Heart right ventricle (tissue), 16 donors: ENCODE results near the gene CCDC69. TPM values are rescaled to one million over a fixed set of nuclear protein-coding genes. Genes with fewer than 3 reads are reported as not detected.

Experiments used
- ATAC-seq, 8 donors: fragments of 200-7000 bp; cut with Tn5 transposase; one replicate each; pipeline ENCODE4 v1.9.1; 2020; ENCODE audit warnings: mild to moderate bottlenecking in 8 of 8, moderate library complexity in 8 of 8, moderate number of reproducible peaks in 1 of 8
- DNase-seq, 2 donors: peaks; one replicate each; pipeline ENCODE4 v3.0.0-alpha.2; 2020
- H3K27ac ChIP-seq, 10 donors: fragments of 200-600 bp; sonication (generic) in 2 of 10; one replicate each; pipeline versions ENCODE4 v1.5.0 to v1.8.0; 2020 to 2022; ENCODE audit warnings: mild to moderate bottlenecking in 3 of 10
- H3K27me3 ChIP-seq, 7 donors: fragments of 200-600 bp; one replicate each; pipeline ENCODE4 v1.8.0; 2021 to 2022; ENCODE audit warnings: mild to moderate bottlenecking in 2 of 7
- H3K36me3 ChIP-seq, 9 donors: fragments of 200-600 bp; sonication (generic) in 1 of 9; one replicate each; pipeline versions ENCODE4 v1.5.0 to v1.8.0; 2020 to 2022; ENCODE audit warnings: mild to moderate bottlenecking in 2 of 9
- H3K4me1 ChIP-seq, 9 donors: fragments of 200-600 bp; sonication (generic) in 1 of 9; one replicate each; pipeline versions ENCODE4 v1.5.0 to v1.8.0; 2020 to 2022; ENCODE audit warnings: mild to moderate bottlenecking in 4 of 9
- H3K4me3 ChIP-seq, 10 donors: fragments of 200-600 bp; sonication (generic) in 2 of 10; one replicate each; pipeline versions ENCODE4 v1.5.0 to v1.8.0; 2020 to 2022; ENCODE audit warnings: mild to moderate bottlenecking in 7 of 10, moderate library complexity in 2 of 10
- H3K9me3 ChIP-seq, 11 donors: fragments of 200-600 bp in 10 of 11; sonication (generic) in 2 of 11; one replicate each; pipeline versions ENCODE4 v1.5.0 to v1.8.0; 2013 to 2022; ENCODE audit warnings: mild to moderate bottlenecking in 2 of 11, control low read depth in 1 of 11, moderate library complexity in 1 of 11
- CTCF ChIP-seq, 9 donors: fragments of 200-600 bp; sonication (generic) in 2 of 9; IDR thresholded peaks; one replicate each; pipeline versions ENCODE4 v1.5.0 to v1.8.0; 2021 to 2022; ENCODE audit warnings: antibody characterized with exemption in 9 of 9, mild to moderate bottlenecking in 5 of 9, moderate library complexity in 1 of 9
- WGBS, 2 donors: extraction: QIAGEN DNeasy Blood & Tissue Kit; methylation state at CpG; one replicate each; pipeline ENCODE4 v1.1.7; 2013; ENCODE audit warnings: inconsistent platforms in 1 of 2; 5-methylcytosine and 5-hydroxymethylcytosine counted together
- intact Hi-C, 10 donors: fragments of 100-400 bp; cut with DNase I; formaldehyde crosslinking; loops; one replicate each; pipeline versions ENCODE4 v1.11.1 to v1.14.2; 2022
- polyA plus RNA-seq, 2 donors: library from polyadenylated mRNA; stranded (reverse); fragments of 200-250 nt; gene quantifications; one replicate each; pipeline ENCODE4 v1.2.3, GENCODE V29; 2013
- total RNA-seq, 10 donors: library from RNA; stranded (reverse); fragmentation: NEBNext Ultra II Directional in 3 of 10; extraction: Animal tissue kit (Norgen Biotek cat#: 25700) in 3 of 10; gene quantifications; one replicate each; pipeline versions ENCODE4 v1.2.1 to v1.2.4, GENCODE V29; 2021 to 2023
- donor health status: Arrhythmogenic right ventricular cardiomyopathy.
- donor health status: ischemic (EF 13 %, LVEDD 7.1; RV severe dilation, severe dysfunction).
- donor health status: healthy with polysubstance abuse.
- donor health status: DM: no; HTN: yes; CAD: no.
- donor health status: DM: no; HTN: no; CAD: no.
- donor health status: ischemic (EF 25% LVEDD 6.9; RV normal size, moderate dysfunction).
- donor health status: ischemic (EF 25% LVEDD 5.7; RV mildly dilated, moderate dysfunction).
- donor health status: healthy.
- donor health status: DM: yes; HTN: yes; CAD: no.
- donor health status: Ischemic cardiomyopathy.
- donor health status: ischemic (EF 35%, LVEDD 5.7; RV mildly dilated, moderate dysfunction).
- donor health status: nonischemic (EF 11% LVEDD 7.7; RV severe dilation, severe dysfunction).
- donor health status: DM: yes; HTN: yes; CAD: no.
- donor health status: PGD.
- donor health status: ischemic (EF 29% LVEDD 5.4; RV normal size, mild dysfunction).
- donor health status: nonischemic (EF 23%, LVEDD 6.1; RV moderate dilation, normal function).

The CCDC69 gene
- total and polyA plus RNA-seq, 12 donors = 50.8 to 191 (median 104) TPM

- no peak for DNase-seq
- Histone ChIP-seq H3K36me3 (peaks cover 0 to 87% (median 19%) of the 10 kb centered on the region in 9 donors), H3K4me1 (peaks cover 0 to 11% (median 0%) of the 10 kb centered on the region in 9 donors), H3K27ac (no peak overlapping the region), H3K9me3 (peaks cover 0 to 26% (median 7%) of the 10 kb centered on the region in 11 donors), H3K4me3 (no peak overlapping the region), H3K27me3 (no peaks in the 10 kb centered on the region)
- peak in 2 of 8 donors; percentile 54 to 59 for ATAC-seq
- TF ChIP-seq CTCF (IDR thresholded peaks at IDR 0.05) = no peak
- 60 to 67% methylated on average over 4 of the region's 4 CpGs for WGBS, 2 donors
- intact Hi-C loops = no loop called here
These were observed 37.4 kb downstream of the CCDC69 start for GRCh38 chr5:151186538-151186937.

- intact Hi-C loops = no loop called here
- TF ChIP-seq CTCF (IDR thresholded peaks at IDR 0.05) = no peak
- WGBS, 2 donors = 68 to 69% methylated on average over 5 of the region's 5 CpGs
- Histone ChIP-seq H3K27ac (no peak overlapping the region), H3K27me3 (no peaks in the 10 kb centered on the region), H3K36me3 (peaks cover 0 to 92% (median 19%) of the 10 kb centered on the region in 9 donors), H3K9me3 (peaks cover 0 to 22% (median 7%) of the 10 kb centered on the region in 11 donors), H3K4me3 (no peak overlapping the region), H3K4me1 (peaks cover 0 to 13% (median 0%) of the 10 kb centered on the region in 9 donors)
- ATAC-seq (peak in 1 of 8 donors; percentile 17), DNase-seq (no peak)
These were observed 37.8 kb downstream of the CCDC69 start for GRCh38 chr5:151186052-151186451.

GRCh38 chr5:151184316-151185042, 39.4 kb downstream of the CCDC69 start:
- WGBS, 2 donors = 89 to 90% methylated on average over 10 of the region's 10 CpGs
- peaks cover 0 to 10% (median 6%) of the 10 kb centered on the region in 11 donors for H3K9me3 ChIP-seq
- DNase-seq (no peak), ATAC-seq (no peak)
- peaks cover 0 to 13% (median 0%) of the 10 kb centered on the region in 9 donors for H3K4me1 ChIP-seq
- no peak overlapping the region for H3K4me3 ChIP-seq
- intact Hi-C loops = no loop called here
- H3K27me3 ChIP-seq = no peaks in the 10 kb centered on the region
- TF ChIP-seq CTCF (IDR thresholded peaks at IDR 0.05) = no peak
- H3K36me3 ChIP-seq = peaks cover 0 to 93% (median 19%) of the 10 kb centered on the region in 9 donors
- no peak overlapping the region for H3K27ac ChIP-seq

- Histone ChIP-seq H3K4me3 (no peak overlapping the region), H3K27me3 (no peaks in the 10 kb centered on the region), H3K27ac (no peak overlapping the region), H3K36me3 (peaks cover 0 to 95% (median 19%) of the 10 kb centered on the region in 9 donors), H3K4me1 (peaks cover 0 to 13% (median 0%) of the 10 kb centered on the region in 9 donors), H3K9me3 (peaks cover 0 to 1% (median 0%) of the 10 kb centered on the region in 11 donors)
- WGBS, 2 donors = 86 to 87% methylated on average over 7 of the region's 7 CpGs
- no peak for TF ChIP-seq CTCF (IDR thresholded peaks at IDR 0.05)
- no peak for ATAC-seq
- no peak for DNase-seq
- intact Hi-C loops = no loop called here
These were observed 40.2 kb downstream of the CCDC69 start for GRCh38 chr5:151183456-151184245.
